Frontal cortex (tissue), 4 donors: Measurements from ENCODE around the gene RABEPK. TPM values are rescaled to one million over a fixed set of nuclear protein-coding genes. Genes with fewer than 3 reads are reported as not detected.
"Not testable (repeated sequence)": the region's sequence is repeated elsewhere in the genome, so short reads cannot be mapped to it uniquely, and the experiment has no call there.

Source experiments
- DNase-seq, 2 donors: peaks; one replicate each; pipeline ENCODE4 v3.0.0; 2012; ENCODE audit warnings: low spot score in 2 of 2
- FAIRE-seq: peaks from 2 replicates; lab custom pipeline; 2012; peaks lifted over from hg19 to GRCh38; lab: Jason Lieb, UNC
- total RNA-seq: library from RNA; depleted of rRNA; stranded (reverse); fragments of >200 nt; gene quantifications from one replicate; pipeline ENCODE4 v1.2.3, GENCODE V29; 2014
- donor health status: control.
- donor health status: control.
- donor health status: control.

The RABEPK gene
- total RNA-seq, 1 donor from 2014 or later: 25.7 TPM

DNA sequence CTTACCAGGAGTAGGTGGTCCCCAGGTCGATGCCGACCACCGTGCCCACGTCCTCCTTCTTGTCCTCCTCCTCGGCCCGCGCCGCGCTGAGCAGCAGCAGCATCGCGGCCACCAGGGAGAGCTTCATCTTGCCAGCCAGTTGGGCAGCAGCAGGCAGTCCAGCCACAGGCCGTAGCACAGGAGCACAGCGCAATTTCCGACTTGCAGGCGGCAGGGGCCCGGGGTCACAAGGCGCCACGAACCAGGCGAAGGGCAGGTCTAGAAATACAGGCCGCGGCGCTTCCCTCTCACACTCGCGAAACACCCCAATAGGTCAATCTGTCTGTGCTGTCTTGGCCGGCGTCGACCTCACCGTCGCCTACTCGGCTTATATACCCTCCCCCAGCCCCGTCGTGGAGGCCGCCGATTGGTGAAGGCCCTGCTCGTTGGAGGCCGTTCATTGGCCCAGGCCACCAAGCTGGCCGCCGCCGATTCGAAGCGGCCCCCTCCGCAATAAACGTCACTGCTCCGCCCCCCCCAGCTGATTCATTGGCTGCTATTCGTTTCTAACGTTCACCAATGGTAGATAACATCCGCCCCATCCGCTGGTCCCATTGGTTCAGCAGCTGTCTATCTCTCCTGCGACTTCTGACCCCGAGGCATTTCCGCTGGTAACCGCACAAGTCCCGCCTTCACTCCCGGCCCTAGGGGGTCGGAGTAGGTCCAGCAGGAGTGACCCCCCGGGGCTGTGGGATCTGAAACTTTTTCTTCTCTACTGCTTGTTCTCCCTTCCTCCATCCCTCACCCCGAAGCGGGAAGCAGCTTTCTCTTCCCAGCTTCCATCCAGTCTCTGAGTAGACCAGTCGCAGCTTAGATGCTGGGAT, 40.9 kb downstream of the RABEPK start, which contains the start of gene HSPA5:
Gene HSPA5 (minus strand): TSS at position 344 of the 863 bp plus-strand sequence. CDS start 217 bp downstream, at position 127.
- DNase-seq (peak; percentile 90 to 96), FAIRE-seq (peak; percentile 97)

DNA sequence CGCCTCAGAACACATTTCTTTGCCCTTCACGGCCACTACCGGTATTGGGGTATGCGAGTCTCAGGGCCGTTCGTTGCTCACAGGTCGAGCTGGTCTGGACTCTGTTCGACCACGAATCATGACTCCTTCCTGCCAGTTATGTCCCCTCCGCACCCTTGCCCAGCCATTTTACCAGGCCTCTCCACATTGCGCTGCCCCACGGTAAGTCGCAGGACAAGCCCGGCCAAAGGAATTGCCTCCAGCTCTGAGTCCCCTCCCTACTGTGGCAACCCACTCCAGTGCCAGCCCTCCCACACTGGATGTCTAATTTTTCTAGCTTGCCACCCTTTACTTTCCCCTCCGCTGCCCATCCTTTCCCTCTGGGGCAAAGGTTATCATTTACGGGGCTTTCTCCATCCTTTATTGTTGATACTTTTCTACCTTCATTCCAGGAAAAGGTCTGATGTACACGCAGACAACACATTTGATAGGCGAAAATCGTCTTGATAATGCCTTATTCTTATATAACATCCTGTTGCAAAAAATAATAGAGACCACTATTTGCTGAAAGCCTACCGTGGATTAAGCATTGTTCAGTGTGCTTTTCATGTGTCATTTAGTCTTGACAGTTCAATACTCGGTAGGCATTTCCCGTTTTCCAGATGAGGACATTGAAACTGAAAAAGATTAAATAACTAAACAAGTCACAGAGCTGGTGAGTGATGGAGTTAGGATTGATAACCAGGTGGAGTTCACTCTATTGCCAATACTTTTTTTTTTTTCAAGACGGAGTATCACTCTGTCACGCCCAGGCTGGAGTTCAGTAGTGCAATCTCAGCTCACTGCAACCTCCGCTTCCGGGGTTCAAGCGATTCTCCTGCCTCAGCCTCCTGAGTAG, 41.8 kb downstream of the RABEPK start:
- FAIRE-seq: no peak
- no peak for DNase-seq

DNA sequence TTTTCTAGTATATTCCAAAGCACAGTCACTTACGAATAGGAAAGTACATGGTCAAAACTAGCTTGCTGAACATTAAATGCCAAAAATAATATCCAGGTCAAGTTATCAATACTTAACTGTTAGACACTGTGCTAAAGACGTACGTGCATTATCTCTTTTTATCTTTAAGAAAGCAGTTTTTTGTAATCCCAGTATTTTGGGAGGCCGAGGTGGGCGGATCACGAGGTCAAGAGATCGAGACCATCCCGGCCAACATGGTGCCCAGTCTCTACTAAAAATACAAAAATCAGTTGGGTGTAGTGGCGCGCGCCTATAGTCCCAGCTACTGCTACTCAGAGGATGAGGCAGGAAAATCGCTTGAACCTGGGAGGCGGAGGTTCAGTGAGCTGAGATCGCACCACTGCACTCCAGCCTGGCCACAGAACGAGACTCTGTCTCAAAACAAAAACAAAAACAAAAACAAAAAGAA, 43.5 kb downstream of the RABEPK start:
- no peak for FAIRE-seq
- no peak for DNase-seq

DNA sequence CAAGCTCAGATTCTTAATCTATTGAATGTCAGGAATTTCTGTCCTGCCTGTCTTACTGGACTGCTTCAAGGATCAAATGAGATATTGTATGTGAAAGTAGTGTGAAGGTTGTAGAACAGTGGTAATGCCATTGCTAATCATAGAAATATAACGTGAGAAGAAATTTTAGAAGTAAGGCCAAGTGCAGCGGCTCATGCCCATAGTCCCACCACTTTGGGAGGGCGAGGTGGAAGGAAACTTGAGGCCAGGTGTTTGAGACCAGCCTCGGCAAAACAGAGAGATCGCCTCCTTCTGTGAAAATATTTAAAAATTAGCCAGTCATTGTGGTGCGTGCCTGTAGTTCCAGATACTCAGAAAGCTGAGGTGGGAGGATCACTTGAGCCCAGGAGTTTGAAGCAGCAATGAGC, 45.9 kb downstream of the RABEPK start:
- no peak for DNase-seq
- FAIRE-seq: no peak

DNA sequence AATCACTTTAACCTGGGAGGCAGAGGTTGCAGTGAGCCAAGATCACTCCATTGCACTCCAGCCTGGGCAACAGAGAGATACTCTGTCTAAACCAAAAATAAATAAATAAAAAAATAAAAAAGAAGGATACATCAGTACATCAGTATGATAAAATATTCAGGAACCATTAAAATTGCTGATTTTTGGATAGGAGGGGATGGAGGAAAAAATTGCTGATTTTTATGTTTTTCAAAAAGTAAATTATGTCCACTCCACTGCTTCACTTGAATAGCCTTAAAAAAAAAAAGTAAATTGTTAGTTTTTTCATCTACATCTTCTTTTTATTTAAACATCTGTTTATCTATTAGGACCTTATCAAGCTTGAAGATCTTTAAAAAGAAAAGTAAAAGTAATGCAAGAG, 53.9 kb downstream of the RABEPK start:
- DNase-seq (no peak), FAIRE-seq (no peak)

DNA sequence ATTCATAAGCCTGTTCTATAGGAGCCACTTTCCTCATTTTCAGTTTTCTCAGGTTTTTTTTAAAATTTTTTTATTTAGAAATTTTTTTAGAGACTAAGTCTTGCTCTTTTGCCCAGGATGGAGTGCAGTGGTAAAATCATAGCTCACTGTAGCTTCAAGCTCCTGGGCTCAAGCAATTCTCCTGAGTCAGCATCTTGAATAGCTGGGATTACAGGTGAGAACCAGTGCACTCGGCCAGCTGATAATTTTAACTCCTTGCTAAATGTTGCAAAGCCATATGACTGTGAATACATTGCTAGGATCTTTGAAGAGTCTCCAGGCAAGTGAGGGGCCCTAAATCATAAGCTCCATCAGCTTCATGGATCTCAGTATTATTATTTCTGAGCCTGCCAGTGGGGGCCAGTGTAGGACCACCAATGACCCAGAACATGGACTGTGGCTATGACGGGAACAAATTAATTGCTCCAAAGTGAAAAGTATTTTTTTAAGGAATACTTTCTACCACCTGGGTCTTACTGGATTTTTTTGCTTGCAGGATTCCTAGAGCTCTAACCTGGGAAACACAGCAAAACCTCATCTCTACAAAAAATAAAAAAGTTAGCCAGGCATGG, 55.5 kb downstream of the RABEPK start:
- no peak for FAIRE-seq
- no peak for DNase-seq

DNA sequence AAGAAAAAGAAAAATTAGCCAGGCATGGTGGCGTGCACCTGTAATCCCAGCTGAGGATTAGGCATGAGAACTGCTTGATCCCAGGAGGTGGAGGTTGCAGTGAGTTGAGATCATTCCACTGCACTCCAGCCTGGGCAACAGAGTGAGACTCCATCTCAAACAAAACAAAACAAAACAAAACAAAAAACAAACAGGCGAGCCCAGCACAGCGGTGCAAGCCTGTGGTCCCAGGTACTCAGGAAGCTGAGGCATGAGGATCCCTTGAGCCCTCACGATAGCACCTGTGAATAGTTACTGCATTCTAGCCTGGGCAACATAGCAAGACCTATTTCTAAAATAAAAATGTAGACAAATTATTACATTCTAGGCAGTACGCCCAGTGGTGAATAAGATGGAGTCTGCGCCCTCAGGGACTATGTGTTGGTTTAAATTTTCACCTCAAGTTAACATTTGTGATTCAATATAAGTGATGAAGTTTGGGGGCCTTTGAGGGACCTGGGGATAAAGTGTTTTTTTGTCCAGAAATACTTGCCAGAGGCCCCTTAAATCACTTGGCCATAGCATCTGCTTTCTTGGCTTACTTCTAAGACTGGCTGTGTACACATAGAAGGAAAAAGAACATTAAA, 57.9 kb downstream of the RABEPK start:
- no peak for FAIRE-seq
- no peak for DNase-seq

DNA sequence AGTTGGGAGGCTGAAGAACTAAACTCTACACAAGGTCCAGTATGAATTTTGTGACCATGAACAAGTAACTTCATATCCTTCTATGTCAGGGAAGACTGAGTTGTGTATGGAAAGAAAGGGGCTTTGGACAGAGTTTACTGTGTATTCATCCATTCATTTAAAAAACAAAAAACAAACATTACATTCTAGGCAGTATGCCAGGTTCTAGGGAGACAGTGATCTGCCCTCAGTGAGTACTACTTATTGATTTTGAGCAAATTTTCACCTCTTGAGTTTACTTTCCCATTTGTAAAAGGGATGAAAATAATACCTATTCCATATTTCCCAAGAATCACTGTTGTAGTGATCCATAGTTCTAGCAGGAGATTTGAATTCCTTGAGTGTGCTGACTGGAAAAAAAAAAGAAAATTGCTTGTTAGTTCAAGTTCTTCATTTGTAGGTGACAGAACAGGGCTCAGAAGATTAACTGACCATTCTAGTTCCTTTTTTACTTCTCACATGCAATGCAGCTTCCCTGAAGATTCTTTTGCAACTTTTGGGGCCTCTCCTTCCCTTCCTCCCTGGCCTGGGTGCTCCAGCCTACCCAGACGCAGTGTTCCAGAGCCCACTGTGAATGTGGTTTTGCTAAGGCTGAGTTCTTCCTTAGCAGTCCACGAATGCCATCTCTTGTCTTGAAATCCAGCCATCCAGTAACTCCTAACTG, 58.6 kb downstream of the RABEPK start:
- DNase-seq (no peak), FAIRE-seq (no peak)

DNA sequence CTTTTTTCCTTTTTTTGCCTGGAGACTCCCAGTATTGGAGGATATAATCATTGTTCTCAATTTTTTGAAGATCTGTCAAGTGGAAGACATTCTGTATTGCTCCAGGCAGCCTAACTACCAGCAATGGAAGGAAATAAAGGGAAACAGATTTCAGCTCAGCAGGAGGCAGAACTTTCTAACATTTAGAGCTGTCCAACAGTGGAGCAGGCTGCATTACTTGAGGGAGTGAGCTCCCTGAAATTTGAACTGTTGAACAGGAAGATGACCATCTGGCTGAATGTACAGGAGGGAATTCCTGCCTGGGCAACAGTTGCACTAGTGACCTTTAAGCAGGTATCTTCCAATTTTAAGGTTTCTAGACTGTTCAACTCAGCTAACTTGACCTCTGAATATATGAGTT, 60.2 kb downstream of the RABEPK start:
- DNase-seq: no peak
- no peak for FAIRE-seq

DNA sequence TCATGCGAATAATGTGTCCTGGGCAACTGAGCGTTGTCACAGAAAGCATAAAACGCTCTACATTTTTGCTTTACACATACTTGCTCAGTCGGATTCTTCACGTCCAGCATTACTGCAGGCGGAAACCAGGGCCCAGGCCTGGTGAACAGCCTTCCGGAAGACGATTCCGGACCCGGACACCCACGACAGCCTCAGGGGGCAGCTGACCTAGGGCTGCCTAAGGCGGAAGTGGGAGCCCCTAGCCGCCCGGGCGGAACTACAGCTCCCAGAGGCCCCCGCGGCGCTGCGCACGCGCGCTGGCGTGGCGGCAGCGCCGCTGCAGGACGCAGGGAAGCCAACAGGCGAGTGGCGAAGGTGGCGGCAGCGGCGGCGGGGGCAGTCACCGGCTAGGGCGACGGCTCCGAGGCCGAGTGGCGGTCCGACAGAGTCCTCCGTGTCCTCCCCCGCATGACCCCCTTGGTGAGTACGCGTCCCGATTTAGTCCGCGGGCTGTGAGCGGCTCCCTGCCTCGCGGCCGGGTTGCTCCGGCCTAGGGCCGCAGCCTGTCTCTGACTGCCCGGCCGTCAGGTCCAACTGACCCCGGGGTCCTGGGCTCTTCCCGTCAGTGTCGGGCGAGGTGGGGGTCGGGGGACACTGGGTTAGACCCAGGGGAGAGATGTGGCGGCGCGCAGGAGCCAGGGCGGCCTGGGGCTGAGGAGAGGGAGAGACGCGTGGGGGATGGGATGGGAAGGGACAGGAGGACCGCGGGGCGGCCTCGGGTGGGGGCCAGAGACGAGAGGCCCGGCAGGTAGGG, 61.4 kb downstream of the RABEPK start, which contains the start of gene GAPVD1:
Gene GAPVD1 (plus strand): TSS at position 326 of the 793 bp plus-strand sequence. CDS start 37,096 bp downstream, outside the sequence.
- DNase-seq (peak; percentile 93 to 96), FAIRE-seq (no peak)

DNA sequence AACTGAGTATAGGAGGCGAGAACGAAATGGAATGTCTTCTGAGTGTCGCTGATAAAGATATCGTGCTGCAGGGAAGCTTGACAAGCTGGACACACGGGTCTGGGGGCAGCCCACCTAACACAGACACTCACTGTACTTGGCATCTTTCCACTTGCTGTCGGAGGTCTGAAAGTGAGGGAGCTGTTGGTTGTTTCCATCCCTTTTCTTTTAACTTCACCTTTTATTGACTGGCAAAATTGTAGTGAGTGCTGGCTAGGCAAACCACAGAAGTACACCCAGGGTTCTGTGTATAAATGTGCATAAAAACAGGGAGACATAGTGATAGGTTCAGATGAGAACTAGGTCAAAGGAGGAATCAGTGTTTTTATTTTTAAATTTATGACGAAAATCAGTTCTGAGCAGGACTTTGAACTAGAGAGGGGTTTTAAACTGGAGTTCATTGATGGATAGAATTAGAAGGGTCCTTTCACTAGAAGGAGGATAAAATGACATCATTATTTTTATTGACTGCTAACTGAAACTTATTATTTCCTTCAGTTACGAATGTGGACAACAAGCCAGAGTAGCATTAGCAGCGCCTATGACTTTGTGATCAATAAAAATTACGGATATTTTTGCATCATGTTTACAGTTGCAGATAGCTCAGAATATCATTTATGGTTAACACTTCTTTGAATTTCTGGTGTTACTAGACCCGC, 62.1 kb downstream of the RABEPK start:
- no peak for DNase-seq
- FAIRE-seq: no peak

DNA sequence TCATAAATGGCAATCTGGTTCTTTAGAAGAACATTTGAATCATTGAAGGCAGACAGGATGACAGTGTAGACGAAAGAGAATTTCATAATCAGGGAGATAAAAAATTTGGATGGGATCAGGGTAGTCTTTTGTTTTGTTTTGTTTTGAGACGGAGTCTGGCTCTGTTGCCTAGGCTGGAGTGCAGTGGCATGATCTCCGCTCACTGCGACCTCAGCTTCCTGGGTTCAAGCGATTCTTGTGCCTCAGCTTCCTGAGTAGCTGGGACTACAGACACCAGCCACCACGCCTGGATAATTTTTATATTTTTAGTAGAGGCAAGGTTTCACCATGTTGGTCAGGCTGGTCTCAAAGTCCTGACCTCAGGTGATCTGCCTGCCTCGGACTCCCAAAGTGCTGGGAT, 63.7 kb downstream of the RABEPK start:
- FAIRE-seq, DNase-seq: not testable (repeated sequence)

DNA sequence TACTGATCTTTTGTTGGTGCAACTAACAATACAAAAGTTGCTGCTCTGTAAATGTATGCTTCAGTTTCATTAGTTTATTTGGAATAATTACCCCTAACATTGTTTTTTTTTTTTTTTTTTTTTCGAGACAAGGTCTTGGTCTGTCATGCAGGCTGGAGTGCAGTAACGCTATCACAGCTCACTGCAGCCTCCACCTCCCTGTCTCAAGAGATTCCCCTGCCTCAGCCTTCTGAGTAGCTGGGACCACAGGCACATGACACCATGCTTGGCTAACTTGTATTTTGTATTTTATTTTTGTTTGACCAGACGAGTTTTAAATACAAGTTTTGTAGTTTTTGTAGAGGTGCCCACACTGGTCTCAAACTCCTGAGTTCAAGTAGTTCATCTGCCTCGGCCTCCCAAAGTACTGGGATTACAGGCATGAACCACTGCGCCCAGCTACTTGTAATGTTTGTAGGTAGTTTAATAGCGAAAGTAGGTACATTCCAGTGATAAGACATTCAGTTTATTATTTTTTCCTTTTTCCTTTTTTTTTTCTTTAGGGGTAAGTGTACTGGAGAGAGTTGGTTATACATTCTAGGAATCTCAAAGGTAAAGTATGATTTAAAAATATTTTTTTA, 68.2 kb downstream of the RABEPK start:
- no peak for DNase-seq
- FAIRE-seq: no peak

DNA sequence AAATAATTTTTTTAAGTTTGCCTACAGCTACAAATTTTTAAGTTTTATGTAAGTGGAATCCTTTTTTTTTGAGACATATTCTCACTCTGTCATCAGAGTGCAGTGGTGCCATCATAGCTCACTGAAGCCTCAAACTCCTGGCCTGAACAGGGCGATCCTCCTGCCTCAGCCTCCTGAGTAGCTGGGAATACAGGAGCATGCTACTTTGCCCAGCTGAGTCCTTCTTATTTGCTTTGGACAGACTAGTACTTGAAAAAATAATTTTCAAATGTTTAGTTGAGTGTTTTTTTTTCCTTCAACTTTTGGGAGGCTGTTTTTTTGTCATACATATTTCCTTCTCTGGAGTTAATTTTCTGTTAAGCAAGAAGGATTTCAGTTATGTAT, 68.7 kb downstream of the RABEPK start:
- DNase-seq (no peak), FAIRE-seq (no peak)

DNA sequence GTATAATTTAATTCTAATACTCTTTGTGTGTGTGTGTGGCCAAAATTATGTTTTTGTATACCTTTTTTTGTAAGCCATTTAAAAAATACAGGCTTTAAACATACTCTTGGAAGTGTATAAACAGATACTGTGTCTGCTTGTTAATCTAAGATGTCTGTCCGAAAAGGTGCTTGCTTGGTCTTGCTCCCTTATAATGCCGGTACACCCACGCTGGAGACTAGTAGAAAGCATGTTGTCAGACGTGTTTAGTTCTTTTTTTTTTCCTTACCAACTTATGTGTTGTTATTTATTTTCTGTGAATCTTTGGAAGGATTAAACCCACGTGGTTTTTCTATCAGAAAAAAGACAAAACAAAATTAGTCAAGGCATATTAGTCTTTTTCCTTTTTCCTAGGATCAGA, 70.7 kb downstream of the RABEPK start:
- no peak for FAIRE-seq
- DNase-seq: no peak

DNA sequence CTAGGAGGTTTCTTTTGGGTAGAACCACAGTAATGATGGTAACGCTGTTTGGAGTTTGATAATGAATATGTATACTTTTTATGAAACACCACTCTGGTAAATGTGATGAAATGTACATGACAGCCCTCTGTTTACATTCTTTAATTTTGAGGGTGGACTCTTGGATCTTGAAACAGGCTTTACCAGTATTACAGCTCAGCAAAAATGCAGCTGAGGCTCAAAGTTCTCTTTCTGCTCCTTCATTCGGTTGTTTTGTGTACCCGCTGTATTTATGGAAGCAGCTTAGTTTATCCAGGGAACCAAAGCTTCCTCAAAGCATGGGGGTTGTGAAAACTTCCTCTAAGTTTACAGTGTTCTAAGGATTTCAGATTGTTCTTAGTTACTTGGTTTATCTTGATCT, 72.4 kb downstream of the RABEPK start:
- FAIRE-seq (no peak), DNase-seq (no peak)

DNA sequence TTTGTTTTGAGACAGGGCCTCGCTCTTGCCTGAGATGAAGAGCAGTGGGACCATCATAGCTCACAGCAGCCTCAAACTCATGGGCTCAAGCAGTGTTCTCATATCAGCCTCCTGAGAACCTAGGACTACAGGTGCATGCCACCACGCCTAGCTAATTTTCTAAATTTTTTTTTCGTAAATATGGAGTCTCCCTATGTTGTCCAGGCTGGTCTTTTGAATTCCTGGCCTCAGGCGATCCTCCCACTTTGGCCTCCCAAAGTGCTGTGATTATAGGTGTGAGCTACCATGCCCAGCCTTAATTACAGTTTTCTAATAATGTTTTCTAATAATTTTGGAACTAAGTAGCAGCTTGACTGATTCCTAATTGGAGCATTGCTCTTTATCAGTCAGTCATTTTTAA, 76.4 kb downstream of the RABEPK start:
- FAIRE-seq (no peak), DNase-seq (no peak)
